HepG2 (cell line): ENCODE data around the gene EIF2AK2. TPM values are rescaled to one million over a fixed set of nuclear protein-coding genes. Genes with fewer than 3 reads are reported as not detected.

Experiments used
- CBFB ChIP-seq: sonication (generic); formaldehyde crosslinking; IDR thresholded peaks from 2 replicates; pipeline ENCODE4 v1.4.0; 2020; ENCODE audit warnings: missing genetic modification reagents
- MAZ ChIP-seq, 2 experiments: sonication (generic) in 1 of 2; formaldehyde crosslinking in 1 of 2; IDR thresholded peaks; 2 replicates each; pipeline versions ENCODE4 v1.5.0 to v1.6.1; 2012 to 2020; ENCODE audit warnings: low read depth in 2 of 2, mild to moderate bottlenecking in 2 of 2, borderline replicate concordance in 1 of 2, improper control_type of control experiment in 1 of 2, low read length in 1 of 2, missing genetic modification reagents in 1 of 2, moderate library complexity in 1 of 2
- REPIN1 ChIP-seq: sonication (generic); formaldehyde crosslinking; IDR thresholded peaks from 2 replicates; pipeline ENCODE4 v1.8.0; 2022; ENCODE audit warnings: missing genetic modification reagents, low read depth, mild to moderate bottlenecking, borderline replicate concordance
- SMAD3 ChIP-seq: sonication (generic); formaldehyde crosslinking; IDR thresholded peaks from 2 replicates; pipeline ENCODE4 v1.4.0; 2020; ENCODE audit warnings: missing genetic modification reagents
- TCF7 ChIP-seq: sonication (generic); IDR thresholded peaks from 2 replicates; pipeline ENCODE4 v1.6.1; 2016; ENCODE audit warnings: antibody characterized with exemption, low read depth
- ZBTB38 ChIP-seq: sonication (generic); formaldehyde crosslinking; IDR thresholded peaks from 2 replicates; pipeline ENCODE4 v1.5.1; 2020; ENCODE audit warnings: mild to moderate bottlenecking, missing genetic modification reagents
- ZFX ChIP-seq: sonication (generic); formaldehyde crosslinking; IDR thresholded peaks from 2 replicates; pipeline ENCODE4 v1.4.0; 2020; ENCODE audit warnings: mild to moderate bottlenecking, low read depth, missing genetic modification reagents, moderate library complexity
- ZNF430 ChIP-seq: sonication (generic); formaldehyde crosslinking; IDR thresholded peaks from 2 replicates; pipeline ENCODE4 v1.9.0; 2021; ENCODE audit warnings: mild to moderate bottlenecking, missing genetic modification reagents
- ZNF607 ChIP-seq: sonication (generic); formaldehyde crosslinking; IDR thresholded peaks from 2 replicates; pipeline ENCODE4 v1.5.1; 2020; ENCODE audit warnings: missing genetic modification reagents, mild to moderate bottlenecking, borderline replicate concordance
- ZNF619 ChIP-seq: sonication (generic); formaldehyde crosslinking; IDR thresholded peaks from 2 replicates; pipeline ENCODE4 v1.4.0; 2020; ENCODE audit warnings: mild to moderate bottlenecking, missing genetic modification reagents
- ZNF773 ChIP-seq: sonication (generic); formaldehyde crosslinking; IDR thresholded peaks from 2 replicates; pipeline ENCODE4 v1.4.0; 2020; ENCODE audit warnings: missing genetic modification reagents, borderline replicate concordance
- ZSCAN22 ChIP-seq: sonication (generic); formaldehyde crosslinking; IDR thresholded peaks from 2 replicates; pipeline ENCODE4 v1.4.0; 2020; ENCODE audit warnings: mild to moderate bottlenecking, missing genetic modification reagents
- ZSCAN30 ChIP-seq: sonication (generic); formaldehyde crosslinking; IDR thresholded peaks from 2 replicates; pipeline ENCODE4 v1.5.0; 2020; ENCODE audit warnings: mild to moderate bottlenecking, missing genetic modification reagents
- polyA plus RNA-seq, 8 experiments: library from polyadenylated mRNA; depleted of rRNA in 3 of 8; stranded (reverse) in 7 of 8; unstranded in 1 of 8; fragments of >200 nt; fragmentation: Illumina TruSeq in 4 of 8; extraction: Trizol in 4 of 8; gene quantifications; 2 replicates each; pipeline versions ENCODE4 v1.2.1 to v1.2.3, GENCODE V29; 2011 to 2016; ENCODE audit warnings: low read depth in 4 of 8, missing spikeins in 1 of 8, mixed read lengths in 1 of 8; ENCODE audit not compliant: insufficient read depth in 1 of 8
- total RNA-seq, 5 experiments: library from RNA; depleted of rRNA; stranded (reverse); fragments of >200 nt; fragmentation: Illumina TruSeq; extraction: Trizol; gene quantifications; 2 replicates each; pipeline ENCODE4 v1.2.3, GENCODE V29; 2016; ENCODE audit warnings: low read depth in 1 of 5
- TF ChIP-seq, protein P1 (sequence below): sonication (generic); formaldehyde crosslinking; IDR thresholded peaks from 2 replicates; pipeline ENCODE4 v1.4.0; 2020; ENCODE audit warnings: missing genetic modification reagents
- TF ChIP-seq, protein P2 (sequence below): IDR thresholded peaks from 2 replicates; pipeline ENCODE4 v1.6.1; 2016; ENCODE audit warnings: low read depth, missing genetic modification reagents, missing compliant biosample characterization
- TF ChIP-seq, protein P3 (sequence below): sonication (generic); formaldehyde crosslinking; IDR thresholded peaks from 2 replicates; pipeline ENCODE4 v1.4.0; 2020; ENCODE audit warnings: missing genetic modification reagents
- TF ChIP-seq, protein P4 (sequence below): sonication (generic); formaldehyde crosslinking; IDR thresholded peaks from 2 replicates; pipeline ENCODE4 v1.5.1; 2020; ENCODE audit warnings: missing genetic modification reagents, mild to moderate bottlenecking, borderline replicate concordance

Gene EIF2AK2
- total and polyA plus RNA-seq, 2 of the 13 experiments (the other 11 are each of a cell fraction or from before 2014, with no cell fraction given) = 10.2 to 26.1 TPM

DNA sequence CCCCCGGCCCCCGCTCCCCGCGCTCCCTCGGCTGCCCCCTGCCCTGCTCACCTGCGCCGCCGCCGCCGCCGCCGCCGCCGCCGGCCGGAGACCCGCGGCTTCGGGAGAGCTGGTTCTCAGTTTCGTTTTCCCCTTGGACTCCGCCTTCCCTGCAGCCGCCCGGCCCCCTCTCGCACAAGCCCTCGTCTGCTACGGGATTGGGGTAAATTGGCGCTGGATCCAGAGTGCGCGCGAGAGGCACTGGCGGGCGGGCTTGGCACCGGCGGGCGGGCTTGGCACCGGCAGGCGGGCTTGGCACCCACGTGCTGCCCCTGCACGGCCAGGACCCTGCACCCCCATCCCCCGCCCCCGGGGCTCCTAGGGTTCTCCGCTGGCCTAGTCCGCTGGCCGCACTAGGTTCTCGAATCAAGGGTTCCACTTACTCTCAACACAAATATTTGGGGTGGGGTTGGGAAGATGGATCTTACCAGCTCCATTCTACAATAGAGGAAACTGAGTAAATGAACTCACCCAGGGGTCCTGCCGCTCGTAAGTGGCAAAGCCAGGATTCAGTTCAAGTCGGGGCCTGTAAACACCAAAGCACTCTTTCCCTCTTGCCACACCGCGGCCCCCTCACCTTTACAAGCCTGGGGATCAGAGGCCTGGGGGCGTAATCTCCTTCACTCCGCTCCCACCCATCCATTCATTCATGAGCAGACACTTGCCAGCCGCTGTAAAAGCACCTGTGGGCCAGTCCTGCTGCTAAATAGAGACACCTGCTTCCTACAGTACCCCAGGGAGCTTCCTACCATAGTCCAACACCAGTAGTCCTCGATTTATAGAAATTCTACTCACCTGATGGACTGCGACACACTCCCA is at the start of gene EIF2AK2 (continued):
- TF ChIP-seq, protein P1, sequence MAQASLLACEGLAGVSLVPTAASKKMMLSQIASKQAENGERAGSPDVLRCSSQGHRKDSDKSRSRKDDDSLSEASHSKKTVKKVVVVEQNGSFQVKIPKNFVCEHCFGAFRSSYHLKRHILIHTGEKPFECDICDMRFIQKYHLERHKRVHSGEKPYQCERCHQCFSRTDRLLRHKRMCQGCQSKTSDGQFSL = no peak
- 0 out of 2 replicates have a peak, but pooled peaks have one; percentile 23 for TF ChIP-seq REPIN1 (CRISPR knock-in tag)
- no peak for TF ChIP-seq ZNF619 (CRISPR knock-in tag)
- TF ChIP-seq, protein P2, sequence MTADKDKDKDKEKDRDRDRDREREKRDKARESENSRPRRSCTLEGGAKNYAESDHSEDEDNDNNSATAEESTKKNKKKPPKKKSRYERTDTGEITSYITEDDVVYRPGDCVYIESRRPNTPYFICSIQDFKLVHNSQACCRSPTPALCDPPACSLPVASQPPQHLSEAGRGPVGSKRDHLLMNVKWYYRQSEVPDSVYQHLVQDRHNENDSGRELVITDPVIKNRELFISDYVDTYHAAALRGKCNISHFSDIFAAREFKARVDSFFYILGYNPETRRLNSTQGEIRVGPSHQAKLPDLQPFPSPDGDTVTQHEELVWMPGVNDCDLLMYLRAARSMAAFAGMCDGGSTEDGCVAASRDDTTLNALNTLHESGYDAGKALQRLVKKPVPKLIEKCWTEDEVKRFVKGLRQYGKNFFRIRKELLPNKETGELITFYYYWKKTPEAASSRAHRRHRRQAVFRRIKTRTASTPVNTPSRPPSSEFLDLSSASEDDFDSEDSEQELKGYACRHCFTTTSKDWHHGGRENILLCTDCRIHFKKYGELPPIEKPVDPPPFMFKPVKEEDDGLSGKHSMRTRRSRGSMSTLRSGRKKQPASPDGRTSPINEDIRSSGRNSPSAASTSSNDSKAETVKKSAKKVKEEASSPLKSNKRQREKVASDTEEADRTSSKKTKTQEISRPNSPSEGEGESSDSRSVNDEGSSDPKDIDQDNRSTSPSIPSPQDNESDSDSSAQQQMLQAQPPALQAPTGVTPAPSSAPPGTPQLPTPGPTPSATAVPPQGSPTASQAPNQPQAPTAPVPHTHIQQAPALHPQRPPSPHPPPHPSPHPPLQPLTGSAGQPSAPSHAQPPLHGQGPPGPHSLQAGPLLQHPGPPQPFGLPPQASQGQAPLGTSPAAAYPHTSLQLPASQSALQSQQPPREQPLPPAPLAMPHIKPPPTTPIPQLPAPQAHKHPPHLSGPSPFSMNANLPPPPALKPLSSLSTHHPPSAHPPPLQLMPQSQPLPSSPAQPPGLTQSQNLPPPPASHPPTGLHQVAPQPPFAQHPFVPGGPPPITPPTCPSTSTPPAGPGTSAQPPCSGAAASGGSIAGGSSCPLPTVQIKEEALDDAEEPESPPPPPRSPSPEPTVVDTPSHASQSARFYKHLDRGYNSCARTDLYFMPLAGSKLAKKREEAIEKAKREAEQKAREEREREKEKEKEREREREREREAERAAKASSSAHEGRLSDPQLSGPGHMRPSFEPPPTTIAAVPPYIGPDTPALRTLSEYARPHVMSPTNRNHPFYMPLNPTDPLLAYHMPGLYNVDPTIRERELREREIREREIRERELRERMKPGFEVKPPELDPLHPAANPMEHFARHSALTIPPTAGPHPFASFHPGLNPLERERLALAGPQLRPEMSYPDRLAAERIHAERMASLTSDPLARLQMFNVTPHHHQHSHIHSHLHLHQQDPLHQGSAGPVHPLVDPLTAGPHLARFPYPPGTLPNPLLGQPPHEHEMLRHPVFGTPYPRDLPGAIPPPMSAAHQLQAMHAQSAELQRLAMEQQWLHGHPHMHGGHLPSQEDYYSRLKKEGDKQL (CRISPR knock-in tag) = 0 out of 2 replicates have a peak, but pooled peaks have one; percentile 6
- peak; percentile 34; the same call in 1 of the 2 replicates for TF ChIP-seq ZSCAN22 (CRISPR knock-in tag)
- TF ChIP-seq TCF7 = peak; percentile 20; the same call in 1 of the 2 replicates
- TF ChIP-seq, protein P3, sequence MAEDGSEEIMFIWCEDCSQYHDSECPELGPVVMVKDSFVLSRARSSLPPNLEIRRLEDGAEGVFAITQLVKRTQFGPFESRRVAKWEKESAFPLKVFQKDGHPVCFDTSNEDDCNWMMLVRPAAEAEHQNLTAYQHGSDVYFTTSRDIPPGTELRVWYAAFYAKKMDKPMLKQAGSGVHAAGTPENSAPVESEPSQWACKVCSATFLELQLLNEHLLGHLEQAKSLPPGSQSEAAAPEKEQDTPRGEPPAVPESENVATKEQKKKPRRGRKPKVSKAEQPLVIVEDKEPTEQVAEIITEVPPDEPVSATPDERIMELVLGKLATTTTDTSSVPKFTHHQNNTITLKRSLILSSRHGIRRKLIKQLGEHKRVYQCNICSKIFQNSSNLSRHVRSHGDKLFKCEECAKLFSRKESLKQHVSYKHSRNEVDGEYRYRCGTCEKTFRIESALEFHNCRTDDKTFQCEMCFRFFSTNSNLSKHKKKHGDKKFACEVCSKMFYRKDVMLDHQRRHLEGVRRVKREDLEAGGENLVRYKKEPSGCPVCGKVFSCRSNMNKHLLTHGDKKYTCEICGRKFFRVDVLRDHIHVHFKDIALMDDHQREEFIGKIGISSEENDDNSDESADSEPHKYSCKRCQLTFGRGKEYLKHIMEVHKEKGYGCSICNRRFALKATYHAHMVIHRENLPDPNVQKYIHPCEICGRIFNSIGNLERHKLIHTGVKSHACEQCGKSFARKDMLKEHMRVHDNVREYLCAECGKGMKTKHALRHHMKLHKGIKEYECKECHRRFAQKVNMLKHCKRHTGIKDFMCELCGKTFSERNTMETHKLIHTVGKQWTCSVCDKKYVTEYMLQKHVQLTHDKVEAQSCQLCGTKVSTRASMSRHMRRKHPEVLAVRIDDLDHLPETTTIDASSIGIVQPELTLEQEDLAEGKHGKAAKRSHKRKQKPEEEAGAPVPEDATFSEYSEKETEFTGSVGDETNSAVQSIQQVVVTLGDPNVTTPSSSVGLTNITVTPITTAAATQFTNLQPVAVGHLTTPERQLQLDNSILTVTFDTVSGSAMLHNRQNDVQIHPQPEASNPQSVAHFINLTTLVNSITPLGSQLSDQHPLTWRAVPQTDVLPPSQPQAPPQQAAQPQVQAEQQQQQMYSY = no peak
- peak; percentile 86; the same call in 1 of the 2 replicates for TF ChIP-seq ZSCAN30 (CRISPR knock-in tag)
- TF ChIP-seq, protein P4, sequence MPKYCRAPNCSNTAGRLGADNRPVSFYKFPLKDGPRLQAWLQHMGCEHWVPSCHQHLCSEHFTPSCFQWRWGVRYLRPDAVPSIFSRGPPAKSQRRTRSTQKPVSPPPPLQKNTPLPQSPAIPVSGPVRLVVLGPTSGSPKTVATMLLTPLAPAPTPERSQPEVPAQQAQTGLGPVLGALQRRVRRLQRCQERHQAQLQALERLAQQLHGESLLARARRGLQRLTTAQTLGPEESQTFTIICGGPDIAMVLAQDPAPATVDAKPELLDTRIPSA (CRISPR knock-in tag) = peak; percentile 47; the same call in 1 of the 2 replicates
- TF ChIP-seq ZNF430 (CRISPR knock-in tag) = peak; percentile 78
- TF ChIP-seq ZBTB38 = peak; percentile 38; the same call in 1 of the 2 replicates
- TF ChIP-seq ZNF773 (CRISPR knock-in tag) = 0 out of 2 replicates have a peak, but pooled peaks have one; percentile 6
- peak; percentile 86 for TF ChIP-seq ZFX (CRISPR knock-in tag)
- peak; percentile 79; the same call in 1 of the 2 replicates for TF ChIP-seq ZNF607 (CRISPR knock-in tag)
- peak; percentile 24; the same call in 1 of the 2 replicates for TF ChIP-seq CBFB (CRISPR knock-in tag)
- no peak for TF ChIP-seq SMAD3
- TF ChIP-seq MAZ (IDR thresholded peaks at IDR 0.05; ENCODE audit: borderline replicate concordance, low read depth, low read length) = peak; percentile 38; the same call in 1 of the 2 replicates
- peak; percentile 51; the same call in 1 of the 2 replicates for TF ChIP-seq MAZ (CRISPR knock-in tag; IDR thresholded peaks at IDR 0.05; ENCODE audit: low read depth)
